Midbrain (tissue), 1 donor: Measurements from ENCODE around the gene GHSR.

ENCODE experiments used
- DNase-seq: peaks from one replicate; lab custom pipeline; 2025; lab: John Stamatoyannopoulos, UW

Gene GHSR

GRCh38 chr3:172437713-172438112 lies 10.5 kb downstream of the GHSR start:
- DNase-seq: no peak

- no peak for DNase-seq
Measured at GRCh38 chr3:172415323-172415722, 32.9 kb downstream of the GHSR start.

- DNase-seq: no peak
Measured at GRCh38 chr3:172411478-172411947, 36.7 kb downstream of the GHSR start.

- DNase-seq: no peak
Measured at GRCh38 chr3:172410702-172411477, 37.4 kb downstream of the GHSR start.

DNA sequence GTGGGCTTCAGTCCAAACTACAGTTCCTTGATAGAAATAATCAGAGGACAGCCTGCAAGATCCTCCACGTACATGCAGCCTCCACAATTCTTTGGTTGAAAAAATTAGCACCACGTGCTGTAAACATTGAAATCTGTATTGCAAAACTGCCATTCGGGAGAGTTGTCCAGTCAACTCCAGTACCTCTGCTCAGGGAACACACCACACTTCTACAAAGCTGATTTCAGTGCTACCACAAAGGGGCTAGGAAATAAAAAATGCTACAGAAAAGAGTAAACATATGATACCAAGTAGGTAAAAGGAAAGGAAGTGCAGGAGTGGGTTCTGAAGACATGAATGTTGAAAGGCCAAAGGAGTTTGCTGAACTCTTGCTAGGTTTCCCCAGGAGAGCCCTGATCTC lies 40.4 kb downstream of the GHSR start:
- no peak for DNase-seq

- no peak for DNase-seq
Measured at GRCh38 chr3:172405914-172406313, 42.3 kb downstream of the GHSR start.

DNA sequence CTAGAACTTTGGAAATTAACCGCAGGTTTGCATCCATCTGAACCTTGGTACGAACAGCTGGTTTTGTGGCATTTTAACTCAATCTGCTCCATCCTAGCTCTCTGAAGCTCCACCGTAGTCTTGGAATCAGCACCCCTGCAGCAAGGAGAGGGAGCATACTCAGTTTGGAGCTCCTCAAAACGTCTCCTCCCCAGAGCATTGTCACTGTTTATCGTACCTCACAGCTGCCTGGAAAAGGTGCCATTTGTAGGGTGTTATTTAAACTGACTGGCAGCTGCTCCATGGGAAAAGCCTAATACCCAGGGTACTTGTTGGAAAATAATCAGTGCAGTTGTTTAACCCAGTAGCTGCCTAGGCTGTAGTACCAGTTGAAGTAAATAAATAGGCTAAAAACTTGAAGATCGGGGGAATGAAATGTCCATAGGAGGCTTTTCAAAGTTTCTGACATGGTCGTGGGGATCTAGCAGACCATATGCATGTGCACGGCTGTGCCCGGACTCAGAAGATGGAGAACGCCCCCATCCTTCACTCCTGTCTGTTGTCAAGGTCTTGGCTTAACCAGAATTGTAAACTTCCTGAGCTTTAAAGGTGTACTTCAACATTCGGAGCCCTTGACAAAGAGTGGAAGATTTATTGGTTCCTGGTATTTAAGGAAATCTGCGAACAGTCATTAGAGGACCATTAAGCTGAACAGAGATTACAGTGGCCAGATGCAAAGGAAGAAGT lies 43.9 kb downstream of the GHSR start:
- no peak for DNase-seq

DNA sequence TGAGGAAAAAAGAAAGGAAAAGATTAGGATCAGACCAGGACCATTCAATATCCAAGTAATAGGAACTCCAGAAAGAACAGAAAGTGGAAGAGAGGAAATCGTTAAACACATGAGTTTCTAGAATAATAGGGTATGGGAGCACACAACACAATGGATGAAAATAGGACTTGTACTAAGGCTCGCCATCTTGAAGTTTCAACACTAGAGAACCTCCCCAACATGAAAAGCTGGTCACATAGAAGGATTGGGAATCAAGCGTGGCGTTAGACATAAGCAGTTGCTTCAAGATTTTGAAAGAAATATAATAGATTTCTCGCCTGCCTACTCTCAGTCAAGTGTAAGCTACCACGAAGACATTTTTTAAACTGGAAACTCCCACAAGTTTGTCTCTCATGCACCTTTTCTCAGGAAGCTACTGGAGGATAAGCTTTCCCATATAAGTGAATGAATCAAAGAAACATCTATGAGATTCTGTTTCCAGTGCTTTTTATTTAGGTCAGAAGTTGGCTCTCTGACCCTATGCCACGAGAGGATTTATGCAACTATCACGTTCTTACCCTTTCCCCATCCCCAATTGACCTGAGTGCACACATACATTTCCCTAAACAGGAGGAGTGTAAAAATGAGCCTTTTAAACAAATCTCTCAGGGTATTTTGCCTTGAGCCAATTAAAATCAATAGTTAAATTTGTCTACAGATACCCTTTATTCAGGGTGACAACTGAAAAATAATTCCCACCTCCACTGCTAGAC lies 45.2 kb downstream of the GHSR start:
- no peak for DNase-seq

GRCh38 chr3:172402090-172402489 lies 46.2 kb downstream of the GHSR start:
- no peak for DNase-seq

DNA sequence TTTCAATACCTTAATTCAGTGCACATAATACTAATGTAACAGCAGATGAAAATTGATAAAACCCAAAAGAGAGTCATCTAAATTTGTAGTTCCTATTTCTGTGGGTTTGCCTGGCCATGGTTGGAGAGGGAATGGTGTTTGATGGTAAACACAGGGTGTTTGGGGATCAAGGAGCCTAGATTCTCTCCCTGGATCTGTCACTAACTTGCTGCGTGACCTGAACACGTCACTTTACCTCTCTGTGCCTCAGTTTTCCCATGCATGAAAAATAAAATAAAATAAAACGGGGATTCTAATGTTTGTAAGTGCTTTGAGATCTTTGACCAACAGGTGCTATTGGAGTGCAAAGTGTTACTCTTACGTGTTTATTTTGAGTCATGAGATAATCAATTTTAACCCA lies 49.8 kb downstream of the GHSR start:
- DNase-seq: no peak

- no peak for DNase-seq
Measured at GRCh38 chr3:172397716-172398405, 50.4 kb downstream of the GHSR start.

- DNase-seq: no peak
Measured at GRCh38 chr3:172396400-172396799, 51.9 kb downstream of the GHSR start.

GRCh38 chr3:172394692-172395091 lies 53.6 kb downstream of the GHSR start:
- no peak for DNase-seq
